Measurements from ENCODE around the gene GUCY2F.

DNA sequence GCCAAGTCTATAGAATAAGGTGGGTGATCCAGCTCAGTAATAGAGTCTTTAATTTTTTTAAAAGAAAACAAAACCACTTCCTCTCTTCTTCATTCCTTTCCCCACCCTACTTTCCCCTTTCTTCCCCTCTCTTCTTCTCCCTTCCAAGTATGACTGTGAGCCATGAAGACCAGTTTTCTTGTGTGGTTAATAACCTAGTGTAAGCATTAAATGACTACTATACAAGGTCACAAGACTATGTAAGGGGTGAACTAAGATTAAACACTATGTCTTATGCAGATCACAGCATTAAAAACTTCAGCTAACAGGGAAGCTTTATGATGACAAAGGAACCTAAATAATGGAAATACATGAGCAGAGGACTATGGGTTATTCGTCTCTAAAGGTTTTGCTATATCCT, 135.4 kb downstream of the GUCY2F start:
- TF ChIP-seq, protein P1, sequence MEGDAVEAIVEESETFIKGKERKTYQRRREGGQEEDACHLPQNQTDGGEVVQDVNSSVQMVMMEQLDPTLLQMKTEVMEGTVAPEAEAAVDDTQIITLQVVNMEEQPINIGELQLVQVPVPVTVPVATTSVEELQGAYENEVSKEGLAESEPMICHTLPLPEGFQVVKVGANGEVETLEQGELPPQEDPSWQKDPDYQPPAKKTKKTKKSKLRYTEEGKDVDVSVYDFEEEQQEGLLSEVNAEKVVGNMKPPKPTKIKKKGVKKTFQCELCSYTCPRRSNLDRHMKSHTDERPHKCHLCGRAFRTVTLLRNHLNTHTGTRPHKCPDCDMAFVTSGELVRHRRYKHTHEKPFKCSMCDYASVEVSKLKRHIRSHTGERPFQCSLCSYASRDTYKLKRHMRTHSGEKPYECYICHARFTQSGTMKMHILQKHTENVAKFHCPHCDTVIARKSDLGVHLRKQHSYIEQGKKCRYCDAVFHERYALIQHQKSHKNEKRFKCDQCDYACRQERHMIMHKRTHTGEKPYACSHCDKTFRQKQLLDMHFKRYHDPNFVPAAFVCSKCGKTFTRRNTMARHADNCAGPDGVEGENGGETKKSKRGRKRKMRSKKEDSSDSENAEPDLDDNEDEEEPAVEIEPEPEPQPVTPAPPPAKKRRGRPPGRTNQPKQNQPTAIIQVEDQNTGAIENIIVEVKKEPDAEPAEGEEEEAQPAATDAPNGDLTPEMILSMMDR (IDR thresholded peaks at IDR 0.05), result no peak
- TF ChIP-seq POLR2A (IDR thresholded peaks at IDR 0.05), result no peak
